NCI-H446 treated with DMSO at 0.1 percent for 48 hours (cell line): Measurements from ENCODE around the gene SVOPL.
"Not testable (repeated sequence)": the region's sequence is repeated elsewhere in the genome, so short reads cannot be mapped to it uniquely, and the experiment has no call there.

Experiments used
- DNase-seq: peaks from one replicate; lab custom pipeline; 2025; lab: John Stamatoyannopoulos, UW

Gene SVOPL

GRCh38 chr7:138700857-138701536 is at the start of gene SVOPL:
Gene SVOPL (minus strand): TSS chr7:138701362. CDS start chr7:138679045, 22,317 bp downstream.
- DNase-seq: no peak

GRCh38 chr7:138750473-138750872 is 49.3 kb upstream of the SVOPL start:
- no peak for DNase-seq

- DNase-seq: no peak
Observed at GRCh38 chr7:138749960-138750359, 48.8 kb upstream of the SVOPL start.

GRCh38 chr7:138748666-138749065 is 47.5 kb upstream of the SVOPL start:
- no peak for DNase-seq

GRCh38 chr7:138746073-138746472 is 44.9 kb upstream of the SVOPL start:
- DNase-seq: no peak

GRCh38 chr7:138745189-138745588 is 44.0 kb upstream of the SVOPL start:
- no peak for DNase-seq

- DNase-seq: no peak
Observed at GRCh38 chr7:138741453-138741735, 40.2 kb upstream of the SVOPL start.

- no peak for DNase-seq
Observed at GRCh38 chr7:138739859-138740258, 38.7 kb upstream of the SVOPL start.

GRCh38 chr7:138738551-138739335 is 37.6 kb upstream of the SVOPL start:
- DNase-seq: peak; percentile 60

- no peak for DNase-seq
Observed at GRCh38 chr7:138738114-138738513, 37.0 kb upstream of the SVOPL start.

GRCh38 chr7:138735399-138735798 is 34.2 kb upstream of the SVOPL start:
- DNase-seq: no peak

GRCh38 chr7:138731733-138732132 is 30.6 kb upstream of the SVOPL start:
- not testable (repeated sequence) for DNase-seq

- no peak for DNase-seq
Observed at GRCh38 chr7:138729444-138729843, 28.3 kb upstream of the SVOPL start.

- no peak for DNase-seq
Observed at GRCh38 chr7:138727336-138728099, 26.4 kb upstream of the SVOPL start.

- no peak for DNase-seq
Observed at GRCh38 chr7:138726288-138726687, 25.1 kb upstream of the SVOPL start.

GRCh38 chr7:138720286-138720685 is 19.1 kb upstream of the SVOPL start:
- DNase-seq: no peak

- no peak for DNase-seq
Observed at GRCh38 chr7:138716889-138717288, 15.7 kb upstream of the SVOPL start.

- DNase-seq: no peak
Observed at GRCh38 chr7:138713191-138713590, 12.0 kb upstream of the SVOPL start.

GRCh38 chr7:138712652-138713051 is 11.5 kb upstream of the SVOPL start:
- no peak for DNase-seq

GRCh38 chr7:138710536-138711385 is 9.6 kb upstream of the SVOPL start:
- no peak for DNase-seq

GRCh38 chr7:138705167-138705566 is 4.0 kb upstream of the SVOPL start:
- DNase-seq: no peak

- DNase-seq: no peak
Observed at GRCh38 chr7:138701537-138701923, 368 bp upstream of the SVOPL start.
